Right renal cortex interstitium (tissue), 3 donors: ENCODE results near the gene EVPL. TPM values are rescaled to one million over a fixed set of nuclear protein-coding genes. Genes with fewer than 3 reads are reported as not detected.
"Not testable (repeated sequence)": the region's sequence is repeated elsewhere in the genome, so short reads cannot be mapped to it uniquely, and the experiment has no call there.

Source experiments
- DNase-seq, 3 donors: peaks; one replicate each; pipeline ENCODE4 v3.0.0-alpha.2; 2013; ENCODE audit warnings: low read depth in 3 of 3, low spot score in 2 of 3
- polyA plus RNA-seq, 3 donors: library from polyadenylated mRNA; unstranded; fragments of 120-200 nt; gene quantifications; one replicate each; pipeline ENCODE4 v1.2.1, GENCODE V29; 2013; ENCODE audit not compliant: insufficient read length in 3 of 3

The EVPL gene
- polyA plus RNA-seq, 3 donors: 14.4 to 16.0 (median 14.9) TPM

DNA sequence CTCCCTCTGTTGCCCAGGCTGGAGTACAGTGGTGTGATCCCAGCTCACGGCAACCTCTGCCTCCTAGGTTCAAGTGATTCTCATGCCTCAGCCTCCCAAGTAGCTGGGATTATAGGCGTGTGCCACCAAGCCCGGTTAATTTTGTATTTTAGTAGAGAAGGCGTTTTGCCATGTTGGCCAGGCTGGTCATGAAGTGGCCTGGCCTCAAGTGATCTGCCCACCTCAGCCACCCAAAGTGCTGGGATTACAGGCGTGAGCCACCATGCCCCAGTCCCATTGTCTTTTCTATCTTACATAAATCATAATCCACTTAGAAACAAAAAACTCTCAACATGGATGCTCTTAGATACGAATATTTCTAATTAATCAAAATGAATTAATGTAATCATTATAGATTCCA lies 51.9 kb downstream of the EVPL start:
- DNase-seq: not testable (repeated sequence)

DNA sequence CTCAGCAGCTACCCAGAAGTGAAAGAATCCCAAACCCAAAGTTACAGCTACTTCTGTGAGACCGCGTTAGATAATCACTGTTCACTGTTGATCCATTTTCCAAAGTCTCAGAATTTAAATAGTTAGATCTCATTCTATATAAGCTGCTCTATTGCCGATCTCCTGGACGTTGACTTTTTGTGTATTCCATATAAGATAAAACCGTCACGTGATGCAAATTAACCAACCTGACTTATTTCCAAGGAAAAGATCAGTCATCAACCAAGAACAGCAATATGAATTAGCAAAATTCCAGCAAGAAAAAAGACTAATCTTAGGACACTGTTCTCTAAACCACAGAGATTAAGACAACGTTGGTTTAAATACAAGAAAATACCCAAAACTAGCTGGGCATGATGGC lies 56.5 kb downstream of the EVPL start:
- DNase-seq: no peak

DNA sequence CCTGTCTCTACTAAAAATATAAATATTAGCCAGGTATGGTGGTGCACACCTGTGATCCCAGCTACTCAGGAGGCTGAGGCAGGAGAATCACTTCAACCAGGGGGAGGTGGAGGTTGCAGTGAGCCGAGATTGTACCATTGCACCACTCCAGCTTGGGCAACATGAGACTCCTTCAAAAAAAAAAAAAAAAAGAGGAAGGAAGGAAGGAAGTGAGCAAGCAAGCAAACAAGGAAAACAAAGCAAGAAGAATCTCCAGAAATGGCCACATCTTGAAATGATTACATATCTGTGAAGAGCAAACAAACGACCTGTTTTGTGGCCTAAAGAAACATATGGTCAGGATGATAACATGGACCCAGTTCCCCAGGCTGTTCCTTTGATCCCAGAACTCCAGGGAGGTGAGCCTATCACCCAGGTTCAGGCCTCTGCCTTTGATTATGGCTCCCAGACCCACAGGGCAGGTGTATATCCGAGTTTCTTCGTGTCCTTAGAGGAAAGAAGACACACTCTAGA lies 57.0 kb downstream of the EVPL start:
- no peak for DNase-seq

DNA sequence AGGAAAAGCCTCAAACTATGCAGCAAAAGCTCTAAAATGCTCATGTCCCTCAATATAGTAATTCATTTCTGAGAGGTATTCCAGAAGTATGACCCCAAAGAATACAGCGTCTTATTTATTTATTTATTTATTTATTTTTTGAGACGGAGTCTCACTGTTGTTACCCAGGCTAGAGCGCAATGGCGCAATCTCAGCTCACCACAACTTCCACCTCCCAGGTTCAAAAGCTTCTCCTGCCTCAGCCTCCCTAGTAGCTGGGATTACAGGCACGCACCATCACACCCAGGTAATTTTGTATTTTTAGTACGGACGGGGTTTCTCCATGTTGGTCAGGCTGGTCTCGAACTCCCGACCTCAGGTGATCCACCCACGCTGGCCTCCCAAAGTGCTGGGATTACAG lies 58.1 kb downstream of the EVPL start:
- DNase-seq: not testable (repeated sequence)

GRCh38 chr17:75965468-75965867 lies 61.6 kb downstream of the EVPL start:
- DNase-seq: no peak

DNA sequence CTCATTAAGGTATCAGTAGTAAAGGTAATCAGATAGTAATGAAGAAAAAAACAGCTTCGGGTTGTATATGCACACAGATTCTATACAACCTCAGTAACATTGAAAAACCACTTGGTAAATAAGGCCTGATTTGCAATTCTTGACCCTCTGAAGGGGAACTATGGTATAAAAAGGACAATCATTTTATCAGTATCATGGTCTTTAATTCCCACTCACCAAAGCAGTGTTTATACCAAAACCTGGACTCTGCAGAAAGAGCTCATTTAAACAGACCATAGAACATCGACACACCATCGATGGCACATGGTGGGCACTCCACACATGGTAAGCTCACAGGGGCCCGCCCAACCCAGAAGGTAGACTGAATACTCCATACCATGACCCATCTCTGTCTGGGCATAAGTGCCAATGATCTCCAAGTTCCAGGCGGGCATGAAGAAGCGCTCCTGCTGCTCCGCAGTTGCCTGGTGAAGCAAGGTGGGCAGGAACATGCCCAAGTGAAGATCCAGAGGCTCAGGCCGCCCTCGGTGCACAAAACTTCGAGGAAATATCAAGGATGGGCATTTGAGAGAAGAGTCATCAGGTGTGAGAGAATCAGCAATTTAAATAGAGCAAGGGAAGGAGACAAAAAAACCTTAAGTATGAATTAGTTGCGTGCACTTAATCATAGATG lies 67.1 kb downstream of the EVPL start:
- no peak for DNase-seq

- no peak for DNase-seq
Observed at GRCh38 chr17:75959051-75959838, 67.9 kb downstream of the EVPL start.

Other genes starting within 250 kb of the EVPL start
- 10 to 100 TPM; 28.5 to 32.3 (median 32.0) TPM for gene UNK, start 242.5 kb downstream of the EVPL start, polyA plus RNA-seq
- gene UNC13D, start 182.9 kb downstream of the EVPL start, polyA plus RNA-seq: 1 to 10 TPM; 3.6 to 5.7 (median 5.0) TPM
- gene WBP2, start 172.0 kb downstream of the EVPL start, polyA plus RNA-seq: 10 to 100 TPM; 70.2 to 86.7 (median 82.8) TPM
- gene TRIM47, start 148.7 kb downstream of the EVPL start, polyA plus RNA-seq: 1 to 10 TPM; 5.8 to 9.1 (median 6.3) TPM
- gene TRIM65, start 130.4 kb downstream of the EVPL start, polyA plus RNA-seq: 10 to 100 TPM; 11.1 to 12.4 (median 11.3) TPM
- gene MRPL38, start 122.4 kb downstream of the EVPL start, polyA plus RNA-seq: 10 to 100 TPM; 66.2 to 77.1 (median 66.7) TPM
- gene FBF1, start 86.3 kb downstream of the EVPL start, polyA plus RNA-seq: 1 to 10 TPM; 6.6 to 8.3 (median 7.0) TPM
- 10 to 100 TPM; 30.3 to 42.7 (median 34.3) TPM for gene ACOX1, start 48.1 kb downstream of the EVPL start, polyA plus RNA-seq
- 10 to 100 TPM; 15.1 to 24.2 (median 22.9) TPM for gene TEN1, start 48.1 kb downstream of the EVPL start, polyA plus RNA-seq
- 10 to 100 TPM in 2 of 3 donors, 1 to 10 TPM in 1; 9.7 to 12.8 (median 10.8) TPM for gene CDK3, start 26.5 kb downstream of the EVPL start, polyA plus RNA-seq
- gene SRP68, start 45.2 kb upstream of the EVPL start, polyA plus RNA-seq: 100 to 1,000 TPM; 101 to 110 (median 103) TPM
- under 1 TPM in 1 of 3 donors, not detected in 2; 0.26 TPM for gene GALR2, start 47.5 kb upstream of the EVPL start, polyA plus RNA-seq
- gene ZACN, start 51.9 kb upstream of the EVPL start, polyA plus RNA-seq: 10 to 100 TPM in 2 of 3 donors, 1 to 10 TPM in 1; 6.2 to 18.4 (median 16.0) TPM
- gene EXOC7, start 76.5 kb upstream of the EVPL start, polyA plus RNA-seq: 100 to 1,000 TPM; 138 to 168 (median 146) TPM
- 10 to 100 TPM; 15.0 to 21.0 (median 17.7) TPM for gene FOXJ1, start 113.9 kb upstream of the EVPL start, polyA plus RNA-seq
- 10 to 100 TPM; 26.1 to 29.1 (median 27.5) TPM for gene RNF157, start 213.2 kb upstream of the EVPL start, polyA plus RNA-seq
- 10 to 100 TPM; 21.8 to 28.5 (median 23.6) TPM for gene UBALD2, start 238.0 kb upstream of the EVPL start, polyA plus RNA-seq